Karpas-422 (cell line): Measurements from ENCODE around the gene CALML3. TPM values are rescaled to one million over a fixed set of nuclear protein-coding genes. Genes with fewer than 3 reads are reported as not detected.

Experiments
- DNase-seq: peaks from one replicate; pipeline ENCODE4 v3.0.0-alpha.2; 2015
- H2AFZ ChIP-seq: fragments of 200-600 bp; sonication (generic); 2 replicates; pipeline ENCODE4 v1.6.1; 2014; ENCODE audit warnings: antibody characterized with exemption, low read length, mixed read lengths
- H3K27ac ChIP-seq: fragments of 200-600 bp; sonication (generic); 2 replicates; pipeline ENCODE4 v1.5.1; 2014; ENCODE audit warnings: mild to moderate bottlenecking, low read length, moderate library complexity
- H3K27me3 ChIP-seq: fragments of 200-600 bp; sonication (generic); 2 replicates; pipeline ENCODE4 v1.6.1; 2014; ENCODE audit warnings: low read length, mixed read lengths
- H3K36me3 ChIP-seq: fragments of 200-600 bp; sonication (generic); 2 replicates; pipeline ENCODE4 v1.6.1; 2014; ENCODE audit warnings: low read length, mixed read lengths; ENCODE audit not compliant: insufficient read depth
- H3K4me1 ChIP-seq: fragments of 200-600 bp; sonication (generic); 2 replicates; pipeline ENCODE4 v1.6.1; 2014; ENCODE audit warnings: mild to moderate bottlenecking, low read length, mixed read lengths
- H3K4me2 ChIP-seq: fragments of 200-600 bp; sonication (generic); 2 replicates; pipeline ENCODE4 v1.6.1; 2014; ENCODE audit warnings: low read length, low read depth, mild to moderate bottlenecking; ENCODE audit not compliant: poor library complexity, severe bottlenecking
- H3K4me3 ChIP-seq: fragments of 200-600 bp; sonication (generic); 2 replicates; pipeline ENCODE4 v1.5.1; 2014; ENCODE audit warnings: mild to moderate bottlenecking, antibody characterized with exemption, low read length, mixed read lengths
- H3K79me2 ChIP-seq: fragments of 200-600 bp; sonication (generic); 2 replicates; pipeline ENCODE4 v1.6.1; 2014; ENCODE audit warnings: mild to moderate bottlenecking, low read length, mixed read lengths
- H3K9ac ChIP-seq: fragments of 200-600 bp; sonication (generic); 2 replicates; pipeline ENCODE4 v1.6.0; 2014; ENCODE audit warnings: low read length
- H3K9me2 ChIP-seq: fragments of 200-600 bp; sonication (generic), shearing (Covaris generic); replicated peaks from 2 replicates; pipeline ENCODE4 v1.6.0; 2014; ENCODE audit warnings: mild to moderate bottlenecking, low read length, moderate library complexity; ENCODE audit not compliant: insufficient read depth
- H3K9me3 ChIP-seq: fragments of 300-700, 200-600 bp; sonication (generic); 2 replicates; pipeline ENCODE4 v1.6.1; 2014; ENCODE audit warnings: low read length, mixed read lengths
- H4K20me1 ChIP-seq: fragments of 200-600 bp; sonication (generic); 2 replicates; pipeline ENCODE4 v1.6.1; 2014; ENCODE audit warnings: mild to moderate bottlenecking, antibody characterized with exemption, low read length, low read depth; ENCODE audit not compliant: insufficient read depth
- total RNA-seq: library from RNA; depleted of rRNA; stranded (reverse); fragments of >200 nt; shearing (Covaris generic); gene quantifications from 2 replicates; pipeline ENCODE4 v1.2.3, GENCODE V29; 2014; ENCODE audit warnings: low replicate concordance

The CALML3 gene
- total RNA-seq, 1 experiment from 2014 or later = not detected

DNA sequence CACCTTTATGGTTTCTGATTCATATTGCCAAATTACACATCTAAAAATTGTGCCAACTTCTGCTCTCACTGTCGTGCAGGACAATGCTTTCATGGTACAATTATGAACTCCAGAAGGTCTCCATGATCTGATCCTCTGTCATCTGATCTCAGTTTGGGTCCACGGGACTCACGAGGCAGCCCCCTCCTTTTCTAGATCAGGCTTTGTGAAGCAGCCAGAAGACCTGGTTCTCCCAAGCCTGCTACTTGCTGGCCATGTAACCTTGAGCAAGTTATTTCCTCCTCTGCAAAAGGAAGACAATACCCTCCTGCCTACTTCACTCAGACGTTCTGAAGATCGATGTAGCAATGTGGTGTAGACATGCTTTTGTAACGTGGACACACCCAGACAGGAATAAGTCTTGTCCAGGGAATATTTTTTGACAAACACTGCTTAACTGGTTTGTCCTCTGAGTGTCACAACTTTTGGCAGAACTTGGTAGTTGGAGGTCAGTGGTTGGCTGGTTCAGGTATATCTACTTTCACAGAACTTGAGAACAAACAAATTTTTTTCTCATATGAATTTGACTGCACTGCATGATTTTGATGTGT, 19.6 kb downstream of the CALML3 start:
- no peak overlapping the region for H3K9ac ChIP-seq

DNA sequence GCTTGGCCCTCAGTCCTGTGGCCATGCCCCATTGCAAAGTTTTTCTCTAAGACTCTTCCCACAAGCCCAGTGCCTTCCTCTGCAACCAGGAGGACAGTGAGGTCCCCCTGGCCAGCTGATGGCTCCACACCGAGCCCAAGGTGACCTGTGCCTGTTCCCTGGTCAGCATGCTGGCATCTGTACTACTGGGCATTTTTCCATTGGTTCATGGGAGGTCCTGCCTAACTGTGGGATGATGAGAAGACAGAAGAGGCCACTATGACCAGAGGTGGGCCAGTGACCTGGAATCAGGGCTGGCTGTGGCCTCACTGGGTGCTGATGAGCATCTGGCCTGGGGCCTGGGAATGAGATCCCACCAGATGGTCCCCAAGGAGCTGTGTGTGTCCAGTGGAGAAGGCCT, 20.2 kb downstream of the CALML3 start:
- H3K9me2 ChIP-seq = no peaks in the 10 kb centered on the region
- no peak overlapping the region for H3K4me3 ChIP-seq
- no peak overlapping the region for H3K27ac ChIP-seq
- no peak overlapping the region for H3K9ac ChIP-seq
- H3K4me2 ChIP-seq = no peak overlapping the region
- H3K27me3 ChIP-seq = no peaks in the 10 kb centered on the region
- no peaks in the 10 kb centered on the region for H3K79me2 ChIP-seq
- H4K20me1 ChIP-seq = no peaks in the 10 kb centered on the region
- H3K9me3 ChIP-seq = no peaks in the 10 kb centered on the region
- no peak overlapping the region for H2AFZ ChIP-seq
- DNase-seq = no peak
- no peaks in the 10 kb centered on the region for H3K4me1 ChIP-seq
- H3K36me3 ChIP-seq = no peaks in the 10 kb centered on the region

More for the DNA sequence above, 19.6 kb downstream of the CALML3 start:
- no peak for DNase-seq
- H3K27ac ChIP-seq = no peak overlapping the region
- no peaks in the 10 kb centered on the region for H3K27me3 ChIP-seq
- H3K4me1 ChIP-seq = no peaks in the 10 kb centered on the region
- no peak overlapping the region for H2AFZ ChIP-seq
- H4K20me1 ChIP-seq = no peaks in the 10 kb centered on the region
- no peaks in the 10 kb centered on the region for H3K79me2 ChIP-seq
- H3K9me3 ChIP-seq = no peaks in the 10 kb centered on the region
- H3K4me2 ChIP-seq = no peak overlapping the region
- H3K9me2 ChIP-seq = no peaks in the 10 kb centered on the region
- no peaks in the 10 kb centered on the region for H3K36me3 ChIP-seq
- H3K4me3 ChIP-seq = no peak overlapping the region

DNA sequence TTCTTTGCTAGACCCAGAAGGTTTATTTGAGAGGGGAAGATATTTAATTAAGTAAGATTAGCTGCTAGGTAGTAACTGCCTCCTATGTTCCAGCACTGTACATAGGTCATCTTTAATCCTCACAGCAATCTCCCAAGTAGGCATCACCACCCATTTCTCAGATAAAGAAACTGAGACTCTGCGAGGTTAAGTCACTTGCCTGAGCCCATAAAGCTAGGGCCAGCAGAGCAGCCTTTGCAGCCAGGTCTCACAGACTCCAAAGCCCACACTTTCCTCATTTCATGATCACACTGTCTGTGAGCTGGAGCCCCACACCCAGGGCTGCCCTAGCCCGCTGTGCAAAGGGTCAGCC, 20.6 kb downstream of the CALML3 start:
- DNase-seq = no peak
- no peaks in the 10 kb centered on the region for H3K79me2 ChIP-seq
- no peak overlapping the region for H3K4me2 ChIP-seq
- H3K36me3 ChIP-seq = no peaks in the 10 kb centered on the region
- H4K20me1 ChIP-seq = no peaks in the 10 kb centered on the region
- H3K9me3 ChIP-seq = no peaks in the 10 kb centered on the region
- no peak overlapping the region for H2AFZ ChIP-seq
- H3K27ac ChIP-seq = no peak overlapping the region
- no peaks in the 10 kb centered on the region for H3K27me3 ChIP-seq
- no peaks in the 10 kb centered on the region for H3K9me2 ChIP-seq
- H3K4me1 ChIP-seq = no peaks in the 10 kb centered on the region
- no peak overlapping the region for H3K9ac ChIP-seq
- no peak overlapping the region for H3K4me3 ChIP-seq

DNA sequence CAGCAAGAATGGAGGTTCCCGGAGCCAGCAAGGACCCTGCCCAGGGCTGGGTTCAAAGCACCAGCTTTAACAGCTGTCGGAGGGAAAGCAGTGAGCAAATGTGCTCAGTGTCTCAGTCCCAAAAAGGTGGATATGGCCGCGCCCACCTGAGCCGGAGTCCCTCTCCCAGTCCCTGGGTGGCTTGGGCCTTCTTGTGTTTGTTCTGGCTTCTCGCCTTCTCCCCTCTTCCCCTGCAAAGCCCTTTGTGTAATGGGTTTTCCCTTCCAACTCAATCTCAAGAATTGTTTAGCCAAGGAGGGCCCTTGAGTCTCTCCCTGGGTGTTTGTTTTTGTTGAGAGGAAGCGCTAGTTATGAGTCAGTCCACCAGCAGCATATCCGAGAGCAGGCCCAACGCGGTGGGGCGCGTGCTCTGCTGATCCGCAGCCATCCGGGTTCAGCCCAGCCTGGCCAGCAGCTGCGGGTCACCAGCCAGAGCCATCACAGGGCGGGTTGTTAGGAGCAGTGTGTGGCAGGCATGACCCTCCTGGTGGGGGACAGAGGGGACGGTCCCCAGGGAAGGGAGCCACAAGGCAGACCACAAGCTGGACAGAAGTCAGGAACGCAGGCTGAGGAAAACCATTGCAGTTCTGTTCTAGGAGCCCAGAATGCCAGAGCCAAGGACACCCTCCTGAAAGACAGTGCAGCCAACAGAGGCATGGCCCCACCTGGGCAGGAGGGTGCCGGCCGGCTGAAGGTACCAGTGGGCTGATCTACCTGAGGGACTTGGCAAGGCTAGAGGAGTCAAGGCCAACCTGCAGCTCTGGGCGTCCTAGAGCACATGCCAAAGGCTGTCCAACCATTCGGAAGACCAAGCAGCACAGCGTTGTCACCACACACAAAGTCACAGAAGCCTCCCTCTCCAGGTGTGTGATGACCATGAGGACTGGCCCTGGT, 21.3 kb downstream of the CALML3 start:
- Histone ChIP-seq H3K79me2 (no peaks in the 10 kb centered on the region), H3K36me3 (no peaks in the 10 kb centered on the region), H3K9ac (no peak overlapping the region), H3K27ac (no peak overlapping the region), H3K27me3 (no peaks in the 10 kb centered on the region), H4K20me1 (no peaks in the 10 kb centered on the region), H2AFZ (no peak overlapping the region), H3K9me3 (no peaks in the 10 kb centered on the region), H3K4me3 (no peak overlapping the region), H3K4me1 (no peaks in the 10 kb centered on the region), H3K9me2 (no peaks in the 10 kb centered on the region), H3K4me2 (no peak overlapping the region)
- no peak for DNase-seq

DNA sequence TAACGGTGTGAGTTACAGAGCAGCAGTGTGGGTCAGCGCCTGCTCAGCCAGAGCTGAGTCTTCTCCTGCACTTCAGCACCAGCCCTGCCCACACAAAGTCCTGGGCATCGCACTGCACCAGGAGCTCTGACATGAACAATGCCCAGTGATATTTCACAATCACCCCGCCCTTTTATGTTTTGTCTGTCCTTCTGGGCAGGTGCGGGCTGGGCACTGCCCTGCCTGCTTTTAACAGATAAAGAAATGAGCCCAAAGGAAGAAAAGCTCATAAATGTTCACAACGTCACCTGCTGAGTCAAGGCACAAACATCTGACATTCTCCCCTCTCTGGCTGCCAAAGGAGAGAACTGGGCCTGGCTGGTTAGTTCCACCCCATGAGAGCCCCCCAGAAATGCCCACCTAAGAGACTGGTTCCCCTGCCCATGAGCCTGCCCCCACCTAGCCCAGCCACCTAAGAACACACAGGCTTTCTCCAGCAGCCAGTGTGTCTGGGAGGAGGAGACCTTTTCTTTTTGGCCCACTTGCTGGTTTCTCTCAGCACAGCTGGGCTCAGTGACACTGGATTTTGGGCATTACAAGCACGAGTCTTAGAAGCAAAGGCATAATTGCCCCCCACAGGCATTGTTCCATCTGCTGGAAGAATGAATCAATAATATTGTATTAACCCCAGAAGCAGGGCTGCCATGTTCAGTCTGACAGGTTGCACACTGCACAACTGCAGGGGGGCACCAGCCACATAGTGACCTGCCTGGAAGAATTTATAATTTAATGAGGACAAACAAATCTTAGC, 22.3 kb downstream of the CALML3 start:
- Histone ChIP-seq H2AFZ (no peak overlapping the region), H3K27me3 (no peaks in the 10 kb centered on the region), H3K79me2 (no peaks in the 10 kb centered on the region), H3K27ac (no peak overlapping the region), H3K4me2 (no peak overlapping the region), H3K36me3 (no peaks in the 10 kb centered on the region), H3K9me3 (no peaks in the 10 kb centered on the region), H3K4me1 (no peaks in the 10 kb centered on the region), H3K9ac (no peak overlapping the region), H4K20me1 (no peaks in the 10 kb centered on the region), H3K4me3 (no peak overlapping the region; the same call in 1 of the 2 replicates), H3K9me2 (no peaks in the 10 kb centered on the region)
- no peak for DNase-seq

DNA sequence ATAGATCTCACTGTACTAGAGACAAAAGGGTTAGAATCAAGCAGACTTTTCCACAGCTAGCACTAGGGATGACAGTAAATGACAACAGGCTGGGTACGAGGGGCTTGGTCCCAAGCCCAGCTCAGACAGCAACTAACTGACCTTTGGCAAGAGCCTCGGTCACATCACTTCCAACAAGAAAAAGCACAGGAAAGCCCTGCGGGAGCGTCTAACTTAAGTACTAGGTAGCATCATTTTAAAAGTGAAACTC, 22.8 kb downstream of the CALML3 start:
- H3K27me3 ChIP-seq = no peaks in the 10 kb centered on the region
- no peak for DNase-seq
- H3K9me2 ChIP-seq = no peaks in the 10 kb centered on the region
- no peak overlapping the region for H3K9ac ChIP-seq
- no peak overlapping the region for H3K27ac ChIP-seq
- H3K36me3 ChIP-seq = no peaks in the 10 kb centered on the region
- no peak overlapping the region for H3K4me2 ChIP-seq
- H3K4me3 ChIP-seq = peak overlapping the region; percentile 30; the same call in 1 of the 2 replicates
- H3K79me2 ChIP-seq = no peaks in the 10 kb centered on the region
- no peaks in the 10 kb centered on the region for H3K9me3 ChIP-seq
- H4K20me1 ChIP-seq = no peaks in the 10 kb centered on the region
- no peaks in the 10 kb centered on the region for H3K4me1 ChIP-seq
- H2AFZ ChIP-seq = no peak overlapping the region; the same call in 1 of the 2 replicates

DNA sequence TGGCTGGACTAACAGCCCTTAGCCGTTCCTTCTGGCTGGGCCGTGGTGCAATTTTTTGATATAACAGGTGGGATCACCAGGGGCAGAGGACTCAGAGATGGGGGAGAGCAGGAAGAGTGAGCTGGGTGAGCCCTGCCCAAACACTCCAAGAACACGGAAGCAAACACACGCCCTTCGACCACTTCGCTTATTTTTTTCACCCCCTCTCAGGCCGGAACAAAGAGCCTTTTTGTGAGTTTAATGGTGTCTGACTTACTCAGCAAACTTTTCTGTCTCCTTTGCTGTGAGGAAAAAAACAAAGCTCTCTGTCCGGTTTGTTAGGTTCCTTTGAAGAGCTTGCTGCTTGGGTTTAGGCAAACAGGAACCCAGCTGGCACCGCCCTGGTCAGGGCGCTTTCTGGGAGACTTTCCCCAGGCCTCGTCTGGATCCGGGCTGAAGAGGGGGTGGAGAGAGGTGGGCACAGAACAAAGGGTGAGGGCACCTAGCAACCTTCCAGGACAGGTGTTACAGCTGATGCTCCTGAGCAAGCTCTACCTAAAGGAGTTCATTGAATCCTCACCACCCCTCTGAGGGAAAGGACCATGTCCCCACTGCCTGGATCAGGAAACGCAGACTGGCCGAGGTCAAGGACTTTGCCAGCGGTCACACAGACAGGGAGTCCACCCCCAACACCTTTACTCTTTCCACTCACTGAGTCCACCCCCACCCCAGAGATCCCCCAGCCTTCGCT, 23.3 kb downstream of the CALML3 start:
- H3K9me2 ChIP-seq = no peaks in the 10 kb centered on the region
- H3K27me3 ChIP-seq = no peaks in the 10 kb centered on the region
- H2AFZ ChIP-seq = no peak overlapping the region; the same call in 1 of the 2 replicates
- no peak overlapping the region for H3K9ac ChIP-seq
- H3K79me2 ChIP-seq = no peaks in the 10 kb centered on the region
- H3K4me3 ChIP-seq = peak overlapping the region; percentile 30; the same call in 1 of the 2 replicates
- H3K27ac ChIP-seq = no peak overlapping the region
- H3K36me3 ChIP-seq = no peaks in the 10 kb centered on the region
- H3K9me3 ChIP-seq = no peaks in the 10 kb centered on the region
- no peak for DNase-seq
- no peak overlapping the region for H3K4me2 ChIP-seq
- H3K4me1 ChIP-seq = no peaks in the 10 kb centered on the region
- H4K20me1 ChIP-seq = no peaks in the 10 kb centered on the region
